Loucy (cell line): ENCODE measurements around the gene CCDC171.
A peak's percentile ranks its signal among the peaks of the same experiment; 100 is the strongest.

Source experiments
- H2AFZ ChIP-seq: fragments of 200-600 bp; sonication (generic); 2 replicates; pipeline ENCODE4 v1.6.0; 2016; ENCODE audit warnings: antibody characterized with exemption, mild to moderate bottlenecking, low read length, moderate library complexity
- H3F3A ChIP-seq: fragments of 200-600 bp; 2 replicates; pipeline ENCODE4 v1.6.0; 2016; ENCODE audit warnings: antibody characterized with exemption, low read depth, mild to moderate bottlenecking
- H3K27me3 ChIP-seq: fragments of 200-600 bp; sonication (generic); 2 replicates; pipeline ENCODE4 v1.6.1; 2014; ENCODE audit warnings: low read length, mild to moderate bottlenecking; ENCODE audit not compliant: insufficient read depth, poor library complexity, severe bottlenecking
- H3K36me3 ChIP-seq: fragments of 200-600 bp; sonication (generic); 2 replicates; pipeline ENCODE4 v1.6.1; 2016; ENCODE audit warnings: low read length; ENCODE audit not compliant: insufficient read depth
- H3K4me1 ChIP-seq: fragments of 200-600 bp; sonication (generic); 2 replicates; pipeline ENCODE4 v1.5.1; 2014; ENCODE audit warnings: low read length, mild to moderate bottlenecking; ENCODE audit not compliant: insufficient read depth, poor library complexity, severe bottlenecking
- H3K4me2 ChIP-seq: fragments of 200-600 bp; sonication (generic); 2 replicates; pipeline ENCODE4 v1.6.0; 2014; ENCODE audit warnings: antibody characterized with exemption, low read length, low read depth, mild to moderate bottlenecking; ENCODE audit not compliant: poor library complexity, severe bottlenecking
- H3K4me3 ChIP-seq: fragments of 200-600 bp; sonication (generic); 2 replicates; pipeline ENCODE4 v1.5.1; 2014; ENCODE audit warnings: low read length, mild to moderate bottlenecking, mixed read lengths; ENCODE audit not compliant: poor library complexity, severe bottlenecking
- H3K79me2 ChIP-seq: fragments of 200-600 bp; sonication (generic); 2 replicates; pipeline ENCODE4 v1.6.1; 2014; ENCODE audit warnings: low read length; ENCODE audit not compliant: insufficient read depth
- H3K9ac ChIP-seq: fragments of 200-600 bp; sonication (generic); 2 replicates; pipeline ENCODE4 v1.6.0; 2014; ENCODE audit warnings: mild to moderate bottlenecking, low read depth, low read length, moderate library complexity; ENCODE audit not compliant: poor library complexity, severe bottlenecking
- H3K9me2 ChIP-seq: fragments of 200-600 bp; sonication (generic); replicated peaks from 2 replicates; pipeline ENCODE4 v1.6.1; 2016; ENCODE audit warnings: low read depth, low read length, mixed read lengths
- H3K9me3 ChIP-seq: fragments of 200-600 bp; sonication (generic); 2 replicates; pipeline ENCODE4 v1.6.1; 2014; ENCODE audit warnings: mild to moderate bottlenecking, antibody characterized with exemption, low read length, low read depth; ENCODE audit not compliant: insufficient read depth
- H4K20me1 ChIP-seq: fragments of 200-600 bp; sonication (generic); 2 replicates; pipeline ENCODE4 v1.6.0; 2014; ENCODE audit warnings: antibody characterized with exemption, low read length, mild to moderate bottlenecking; ENCODE audit not compliant: insufficient read depth, poor library complexity, severe bottlenecking
- CTCF ChIP-seq: fragments of 200-600 bp; sonication (generic); conservative IDR thresholded peaks from 2 replicates; pipeline ENCODE4 v1.5.1; 2014; ENCODE audit warnings: mild to moderate bottlenecking, antibody characterized with exemption, low read length
- EZH2phosphoT487 ChIP-seq: fragments of 200-600 bp; IDR thresholded peaks from 2 replicates; pipeline ENCODE4 v1.6.1; 2018; ENCODE audit warnings: antibody characterized with exemption, mild to moderate bottlenecking, moderate library complexity, borderline replicate concordance

CCDC171 gene

GRCh38 chr9:15529566-15530324 lies 23.1 kb upstream of the CCDC171 start:
- Histone ChIP-seq H3F3A (no peaks in the 10 kb centered on the region), H3K9ac (no peak overlapping the region), H2AFZ (no peak overlapping the region), H3K4me1 (peaks cover 19% of the 10 kb centered on the region), H3K4me2 (no peak overlapping the region), H3K9me2 (no peaks in the 10 kb centered on the region), H3K4me3 (no peak overlapping the region), H3K9me3 (no peaks in the 10 kb centered on the region), H3K36me3 (no peaks in the 10 kb centered on the region), H3K27me3 (no peaks in the 10 kb centered on the region), H3K79me2 (no peaks in the 10 kb centered on the region), H4K20me1 (no peaks in the 10 kb centered on the region)
- no peak for TF ChIP-seq EZH2phosphoT487

GRCh38 chr9:15531380-15531779 lies 21.5 kb upstream of the CCDC171 start:
- Histone ChIP-seq H3K4me3 (no peak overlapping the region), H3K9me2 (no peaks in the 10 kb centered on the region), H3K9me3 (no peaks in the 10 kb centered on the region), H3F3A (no peaks in the 10 kb centered on the region), H3K27me3 (no peaks in the 10 kb centered on the region), H3K79me2 (no peaks in the 10 kb centered on the region), H3K9ac (no peak overlapping the region), H2AFZ (no peak overlapping the region), H3K4me2 (no peak overlapping the region), H3K4me1 (peaks cover 19% of the 10 kb centered on the region), H3K36me3 (no peaks in the 10 kb centered on the region), H4K20me1 (no peaks in the 10 kb centered on the region)
- TF ChIP-seq EZH2phosphoT487: no peak
- no peak for TF ChIP-seq CTCF

GRCh38 chr9:15541872-15542271 lies 11.0 kb upstream of the CCDC171 start:
- Histone ChIP-seq H3F3A (no peaks in the 10 kb centered on the region), H3K4me1 (no peaks in the 10 kb centered on the region), H3K4me2 (no peak overlapping the region), H3K9me2 (no peaks in the 10 kb centered on the region), H3K36me3 (no peaks in the 10 kb centered on the region), H4K20me1 (no peaks in the 10 kb centered on the region), H3K4me3 (no peak overlapping the region), H3K9ac (no peak overlapping the region), H3K9me3 (no peaks in the 10 kb centered on the region), H3K27me3 (no peaks in the 10 kb centered on the region), H3K79me2 (no peaks in the 10 kb centered on the region), H2AFZ (0 out of 2 replicates have a peak overlapping the region, but pooled peaks have one; percentile 7)
- TF ChIP-seq EZH2phosphoT487: no peak
- no peak for TF ChIP-seq CTCF

GRCh38 chr9:15542624-15543023 lies 10.2 kb upstream of the CCDC171 start:
- no peaks in the 10 kb centered on the region for H3F3A ChIP-seq
- H2AFZ ChIP-seq: no peak overlapping the region
- no peaks in the 10 kb centered on the region for H3K36me3 ChIP-seq
- H3K4me3 ChIP-seq: no peak overlapping the region
- no peaks in the 10 kb centered on the region for H3K79me2 ChIP-seq
- no peaks in the 10 kb centered on the region for H3K4me1 ChIP-seq
- no peaks in the 10 kb centered on the region for H4K20me1 ChIP-seq
- no peak overlapping the region for H3K4me2 ChIP-seq
- H3K9me3 ChIP-seq: no peaks in the 10 kb centered on the region
- TF ChIP-seq EZH2phosphoT487 (no peak), CTCF (no peak)
- no peaks in the 10 kb centered on the region for H3K27me3 ChIP-seq
- H3K9me2 ChIP-seq: no peaks in the 10 kb centered on the region
- no peak overlapping the region for H3K9ac ChIP-seq
